Astrocyte (in vitro differentiated cells and primary cell): ENCODE measurements around the gene SCYL1.

Experiments used
- CTCF ChIP-seq: IDR thresholded peaks from 2 replicates; pipeline ENCODE4 v1.5.1; 2011; ENCODE audit warnings: low read depth, mild to moderate bottlenecking, inconsistent platforms, low read length, moderate library complexity; ENCODE audit not compliant: insufficient read depth
- EZH2 ChIP-seq: IDR thresholded peaks from 2 replicates; pipeline ENCODE4 v1.6.1; 2012; ENCODE audit warnings: mild to moderate bottlenecking, low read length, inconsistent platforms; ENCODE audit not compliant: insufficient read depth

- TF ChIP-seq CTCF = peak; percentile 60
- TF ChIP-seq EZH2 = no peak
Measured at GRCh38 chr11:65540290-65541092, 15.6 kb downstream of the SCYL1 start.
